ENCODE measurements around the gene RASSF9.

RASSF9 gene

DNA sequence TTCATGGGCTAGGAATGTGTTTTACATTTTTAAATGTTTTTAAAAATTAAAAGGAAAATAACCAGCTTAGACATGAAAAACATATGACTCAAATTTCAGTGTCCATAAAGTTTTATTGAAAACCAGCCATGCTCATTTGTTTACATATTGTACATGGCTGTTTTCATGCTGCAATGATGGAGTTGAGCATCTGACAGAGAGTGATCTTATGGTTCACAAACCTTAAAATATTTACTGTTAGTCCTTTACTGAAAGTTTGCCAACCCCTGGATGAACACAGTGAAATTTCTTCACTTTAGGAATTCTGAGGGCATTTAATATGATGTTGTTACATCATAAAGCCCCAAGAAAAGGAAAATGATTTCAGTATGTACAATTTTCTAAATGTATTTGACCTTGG, 16.1 kb downstream of the RASSF9 start:
- DNase-seq, result no peak

DNA sequence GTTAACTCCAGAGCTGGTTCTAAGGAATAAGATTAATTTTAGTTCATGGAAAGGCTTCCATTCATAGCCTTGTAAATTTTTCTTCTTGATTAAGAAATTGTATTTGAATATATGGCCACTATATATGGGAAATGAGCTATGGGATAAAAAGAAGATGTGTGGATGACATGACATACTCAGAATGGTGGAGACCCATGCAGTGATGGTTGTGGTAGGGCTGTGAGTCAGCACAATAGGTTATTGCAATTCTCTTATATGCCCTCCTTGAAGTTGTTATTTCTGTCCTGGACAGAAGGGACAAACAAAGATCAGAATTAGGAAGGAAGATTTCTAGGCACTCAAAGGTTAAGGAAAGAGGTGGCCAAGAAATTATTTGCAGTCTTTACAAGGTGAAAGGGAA, 21.5 kb downstream of the RASSF9 start:
- no peak for DNase-seq

GRCh38 chr12:85814071-85814470, 22.1 kb downstream of the RASSF9 start:
- no peak for DNase-seq

DNA sequence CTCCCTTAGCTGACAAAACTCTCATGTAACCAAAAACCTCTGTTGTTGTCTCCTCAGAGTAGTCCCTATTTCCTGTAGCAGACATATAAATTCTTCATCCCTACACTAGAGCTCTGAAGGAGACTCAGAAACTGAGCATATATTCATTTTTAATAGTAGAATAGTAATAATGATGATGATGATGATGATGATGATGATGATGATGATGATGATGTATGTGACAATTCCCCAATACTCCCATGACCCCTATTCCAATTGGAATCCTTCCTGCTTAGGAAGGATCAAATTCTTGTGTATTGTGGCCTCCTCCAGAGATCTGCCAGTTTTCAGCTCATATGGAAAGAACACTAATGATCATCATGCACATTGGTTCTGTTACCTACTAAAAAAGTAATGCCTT, 26.7 kb downstream of the RASSF9 start:
- no peak for DNase-seq

- no peak for DNase-seq
Observed at GRCh38 chr12:85807730-85808129, 28.5 kb downstream of the RASSF9 start.

DNA sequence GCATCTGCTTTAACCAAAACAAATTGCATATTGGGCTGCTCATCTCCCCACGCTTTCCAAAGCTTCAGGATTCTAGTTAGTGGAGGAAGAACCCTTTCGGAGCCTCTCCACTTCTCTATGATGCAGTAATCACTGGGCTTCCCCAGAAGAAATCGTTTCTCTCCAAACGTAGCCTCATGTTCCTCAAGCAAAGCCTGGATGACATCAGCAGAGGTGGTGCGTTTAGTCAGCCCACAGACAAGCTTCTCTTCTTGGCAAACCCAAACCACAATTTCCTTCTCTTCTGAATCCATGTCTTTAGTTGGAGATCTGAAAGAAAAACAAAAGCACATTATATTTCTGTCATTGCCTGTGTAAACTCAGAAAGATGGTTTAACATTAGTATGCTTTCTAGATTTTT, 30.6 kb downstream of the RASSF9 start:
- no peak for DNase-seq

DNA sequence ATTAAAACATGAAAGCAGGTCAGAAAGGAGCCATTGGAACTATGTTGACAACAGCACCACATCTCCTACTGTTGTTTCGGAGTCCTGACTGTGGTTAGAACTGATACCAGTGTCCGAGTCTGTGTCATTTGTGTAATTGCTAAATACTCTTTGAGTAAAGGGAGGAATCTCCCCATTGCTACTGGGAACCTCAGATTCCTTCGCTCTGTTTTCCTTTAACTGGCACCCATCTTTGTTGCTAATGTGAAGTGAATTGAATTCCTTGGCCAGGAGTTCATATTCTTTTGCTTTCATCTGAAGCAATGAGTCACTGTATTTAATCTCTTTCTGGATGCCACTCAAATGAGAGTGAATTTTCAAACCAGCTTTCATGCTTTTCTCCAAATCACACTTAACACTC, 31.5 kb downstream of the RASSF9 start:
- no peak for DNase-seq

DNA sequence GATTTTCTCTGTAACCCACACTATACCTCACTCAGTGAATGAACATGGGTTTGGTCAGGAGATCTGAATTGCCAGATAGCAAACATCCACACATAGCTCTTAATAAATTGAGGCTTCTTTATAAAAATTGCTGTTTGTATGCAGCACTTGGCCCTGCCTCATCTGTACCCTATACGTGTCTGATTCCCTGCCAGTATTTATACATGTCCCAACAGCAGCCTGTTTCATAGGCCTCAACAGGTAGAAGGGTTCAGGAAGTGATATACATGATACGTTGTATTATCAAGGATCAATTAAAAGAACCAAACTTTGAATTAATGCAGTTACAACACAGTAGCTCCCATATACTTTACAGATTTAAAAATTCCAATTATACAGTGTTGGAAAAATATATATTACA, 32.3 kb downstream of the RASSF9 start:
- DNase-seq, result no peak

DNA sequence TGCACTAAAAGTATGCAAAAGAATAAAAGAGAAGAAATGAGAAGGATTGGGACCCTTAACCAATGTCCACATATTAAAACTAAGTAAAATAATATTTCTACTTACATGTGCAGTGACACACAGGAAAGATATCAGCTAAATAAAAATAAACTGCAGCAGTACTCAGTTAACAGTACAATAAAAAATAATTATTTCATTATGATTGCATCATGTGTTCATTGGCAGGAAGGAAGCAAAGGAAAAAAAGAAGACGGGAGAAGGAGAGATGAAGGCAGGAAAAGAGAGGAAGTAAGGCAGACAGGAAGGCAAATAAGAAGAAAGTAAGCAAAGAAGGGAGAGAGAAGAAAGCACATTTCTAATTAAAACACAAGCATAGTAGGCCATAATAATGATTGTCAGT, 33.0 kb downstream of the RASSF9 start:
- no peak for DNase-seq

DNA sequence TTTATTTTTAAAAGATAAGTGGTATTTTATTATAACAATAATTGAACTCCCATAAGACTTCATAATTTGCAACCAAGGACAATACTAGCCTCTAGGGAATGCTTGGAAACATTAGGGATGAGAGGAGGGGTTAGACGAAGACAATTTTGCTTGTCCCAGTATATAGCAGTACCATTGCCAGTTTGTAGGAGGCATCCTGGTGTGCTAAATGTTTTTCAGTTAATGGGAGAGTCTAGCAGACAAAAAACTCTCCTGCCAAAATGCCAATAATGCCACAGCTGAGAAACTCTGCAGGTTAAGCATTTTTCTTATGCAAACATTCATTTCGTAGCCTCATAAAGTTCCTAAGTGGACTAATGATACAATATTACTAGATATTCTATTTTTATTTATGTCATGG, 38.1 kb downstream of the RASSF9 start:
- no peak for DNase-seq

- no peak for DNase-seq
Observed at GRCh38 chr12:85796001-85796400, 40.2 kb downstream of the RASSF9 start.

- DNase-seq, result no peak
Observed at GRCh38 chr12:85794531-85794930, 41.7 kb downstream of the RASSF9 start.

DNA sequence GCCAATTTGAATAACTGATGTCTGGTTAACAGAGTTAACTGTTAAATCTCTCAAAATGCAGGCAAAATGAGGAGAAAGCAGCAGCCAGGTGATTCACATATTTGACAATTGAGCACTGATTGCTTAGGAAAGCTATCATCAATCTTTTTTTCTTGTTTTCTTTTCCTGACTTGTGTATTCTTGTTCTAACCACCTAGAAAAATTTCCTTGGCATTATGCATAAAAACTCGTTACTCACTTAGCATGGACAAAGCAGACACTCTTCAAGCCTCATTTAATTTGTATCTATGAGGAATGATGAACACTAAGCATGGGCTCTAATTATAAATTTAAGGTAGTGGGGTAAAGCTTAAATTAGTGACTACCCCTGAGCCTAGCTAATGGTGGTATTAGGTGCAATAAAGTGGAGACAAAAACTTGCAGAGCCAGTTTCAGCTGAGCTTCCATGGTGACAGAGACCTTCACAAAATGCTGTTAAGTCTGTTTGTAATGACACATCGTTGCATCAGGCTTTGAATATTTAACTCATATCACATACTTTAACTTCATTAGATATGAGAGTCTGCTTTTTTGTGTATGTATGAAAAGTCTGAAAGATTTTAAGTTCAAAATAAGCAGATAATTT, 52.0 kb downstream of the RASSF9 start:
- no peak for DNase-seq

GRCh38 chr12:85782711-85783110, 53.5 kb downstream of the RASSF9 start:
- no peak for DNase-seq

DNA sequence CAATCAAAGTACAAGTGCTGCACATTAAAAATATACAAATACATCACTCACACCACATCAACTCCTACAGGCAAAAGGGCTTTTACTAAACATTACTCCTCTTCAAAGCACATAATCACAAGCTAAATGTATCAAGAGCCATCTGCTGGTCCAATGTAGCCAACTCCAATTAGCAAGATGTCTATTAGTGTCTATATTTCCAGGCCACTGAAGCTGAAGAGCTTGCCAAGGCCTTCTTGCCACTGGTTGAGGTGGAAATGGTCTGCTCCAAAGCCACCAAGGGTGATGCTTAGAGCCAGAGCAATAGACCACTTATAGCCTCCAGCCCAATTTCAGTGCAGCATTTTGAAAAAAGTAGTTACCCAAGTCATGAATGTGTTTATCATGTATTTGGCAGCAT, 54.4 kb downstream of the RASSF9 start:
- DNase-seq, result no peak

DNA sequence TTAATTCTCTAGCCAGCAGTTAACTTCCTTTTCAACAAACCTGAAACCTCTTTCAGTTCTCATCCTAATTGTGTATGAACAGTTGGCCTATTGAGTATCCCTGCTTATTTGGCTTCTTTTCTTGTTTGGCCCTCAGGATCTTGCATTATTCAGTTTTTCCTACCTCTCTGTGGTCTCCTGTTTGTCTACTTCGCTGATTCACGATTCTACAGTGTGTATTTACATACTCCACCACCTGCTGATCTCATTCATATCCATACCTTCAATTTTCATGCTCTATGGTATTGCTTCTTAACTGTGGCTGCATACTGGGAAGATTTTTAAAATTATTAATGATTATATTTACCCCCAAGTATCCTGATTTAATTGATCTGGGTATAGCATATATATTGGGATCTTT, 56.4 kb downstream of the RASSF9 start:
- no peak for DNase-seq

GRCh38 chr12:85775091-85775490, 61.1 kb downstream of the RASSF9 start:
- no peak for DNase-seq

GRCh38 chr12:85765453-85765869, 70.7 kb downstream of the RASSF9 start:
- no peak for DNase-seq

- no peak for DNase-seq
Observed at GRCh38 chr12:85759623-85760022, 76.6 kb downstream of the RASSF9 start.

DNA sequence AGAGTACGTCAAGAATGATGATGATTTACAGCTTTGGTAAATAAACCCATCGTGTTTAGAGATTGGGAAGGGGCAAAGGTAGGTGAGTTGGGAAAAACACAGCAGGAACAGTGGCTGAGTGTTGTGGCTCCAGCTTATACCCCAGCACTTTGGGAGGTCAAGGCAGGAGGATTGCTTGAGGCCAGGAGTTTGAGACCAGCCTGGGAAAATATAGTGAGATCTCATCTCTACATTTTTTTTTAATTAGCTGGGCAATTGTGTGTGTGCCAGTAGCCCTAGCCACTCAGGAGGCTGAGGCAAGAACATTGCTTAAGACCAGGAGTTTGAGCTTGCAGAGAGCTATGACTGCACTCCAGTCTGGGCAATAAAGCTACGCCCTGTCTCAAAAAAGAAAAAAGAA, 77.1 kb downstream of the RASSF9 start:
- no peak for DNase-seq

DNA sequence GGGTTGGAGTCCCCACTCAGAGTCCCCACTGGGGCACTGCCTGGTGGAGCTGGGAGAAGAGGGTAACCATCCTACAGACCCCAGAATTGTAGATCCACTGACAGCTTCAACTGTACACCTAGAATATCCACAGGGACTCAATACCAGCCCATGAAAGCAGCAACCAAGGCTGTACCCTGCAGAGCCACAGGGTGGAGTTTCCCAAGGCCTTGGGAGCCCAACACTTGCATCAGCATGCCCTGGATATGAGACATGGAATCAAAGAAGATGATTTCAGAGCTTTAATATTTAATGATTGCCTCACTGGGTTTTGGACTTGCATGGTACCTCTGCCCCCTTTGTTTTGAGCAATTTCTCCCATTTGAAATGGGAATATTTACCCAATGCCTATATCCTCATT, 80.4 kb downstream of the RASSF9 start:
- DNase-seq, result no peak

All from NCI-H1048 (cell line).